T-helper 2 cell (primary cell): ENCODE data around the gene ORC4.

Experiments
- DNase-seq, 5 experiments: peaks; one replicate each; pipeline versions ENCODE4 v3.0.0 to v3.0.0-alpha.2; 2012 to 2022
- total RNA-seq, 2 donors: gene quantifications; one replicate each; lab custom pipeline; 2026; lab: John Stamatoyannopoulos, UW

ORC4 gene
- total RNA-seq: 21.8 to 33.3 reads per million in 2 donors

DNA sequence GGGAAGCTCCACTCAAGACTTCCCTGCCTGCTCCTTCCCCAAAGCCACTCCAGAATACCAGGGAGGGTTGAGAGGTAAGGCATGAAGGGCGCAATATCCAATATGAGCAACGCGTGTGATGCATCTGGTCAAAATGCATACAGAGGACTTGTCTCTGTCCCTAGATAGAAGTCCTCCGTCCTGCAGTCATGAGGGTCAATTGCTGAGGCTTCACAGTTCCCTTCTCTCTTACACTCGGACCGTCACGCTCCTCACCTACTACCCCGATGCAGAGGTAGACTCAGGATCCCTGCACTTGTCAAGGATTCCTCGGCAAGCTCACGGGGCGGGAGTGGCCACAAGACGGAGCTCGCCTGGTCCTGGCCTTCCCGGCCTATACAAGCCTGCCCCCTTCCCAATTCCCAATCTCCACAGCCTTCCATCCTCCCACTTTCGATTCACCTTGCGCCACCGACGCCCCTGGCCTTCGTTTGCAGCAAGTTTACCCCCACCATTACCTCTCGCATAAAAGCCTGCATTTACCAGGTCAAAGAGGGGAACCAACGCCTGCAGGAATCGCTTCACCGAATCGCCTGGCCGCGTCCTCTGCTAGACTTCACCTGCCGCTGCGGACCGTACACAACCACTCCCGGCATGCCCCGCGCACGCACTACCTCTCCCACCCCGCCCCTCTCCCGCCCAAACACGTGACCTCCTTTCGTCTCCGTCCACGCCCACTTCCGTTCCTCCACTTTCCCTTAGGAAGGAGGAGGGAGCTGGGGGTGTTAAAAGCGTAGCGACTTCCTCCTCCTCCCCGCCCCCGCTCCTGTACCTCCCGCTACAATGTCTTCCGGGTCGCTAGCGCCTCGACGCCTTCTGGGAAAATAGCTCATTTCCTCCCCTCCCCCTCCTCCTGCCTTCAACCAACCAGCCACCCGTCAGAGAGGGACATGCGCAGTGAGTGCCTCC is at the start of gene ORC4:
ORC4 (minus strand) TSS at position 627 of the 948 bp plus-strand sequence. CDS start 44,779 bp downstream, outside the sequence.
- peak; percentile 90 to 100 (median 96) for DNase-seq

DNA sequence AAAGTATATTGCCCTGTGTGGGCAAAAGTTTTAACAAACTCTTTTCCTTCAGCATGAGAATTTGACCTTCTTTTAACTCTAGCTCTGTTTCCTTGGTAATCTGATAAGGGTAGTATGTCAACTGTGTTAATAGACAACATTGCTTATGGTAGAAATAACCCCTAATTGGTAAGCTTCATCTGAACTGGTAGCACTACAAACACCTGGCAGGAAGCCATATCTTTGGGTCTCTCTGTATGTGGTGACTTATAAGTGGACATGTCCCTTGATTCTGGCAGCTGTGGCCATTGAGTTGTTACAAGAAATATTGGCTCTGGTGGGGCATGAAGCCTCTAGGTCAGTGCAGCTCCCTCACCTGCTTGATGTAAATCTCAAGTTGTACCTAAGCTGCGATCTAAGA is 47.3 kb upstream of the ORC4 start:
- peak in 1 of 5 experiments; percentile 47 for DNase-seq

DNA sequence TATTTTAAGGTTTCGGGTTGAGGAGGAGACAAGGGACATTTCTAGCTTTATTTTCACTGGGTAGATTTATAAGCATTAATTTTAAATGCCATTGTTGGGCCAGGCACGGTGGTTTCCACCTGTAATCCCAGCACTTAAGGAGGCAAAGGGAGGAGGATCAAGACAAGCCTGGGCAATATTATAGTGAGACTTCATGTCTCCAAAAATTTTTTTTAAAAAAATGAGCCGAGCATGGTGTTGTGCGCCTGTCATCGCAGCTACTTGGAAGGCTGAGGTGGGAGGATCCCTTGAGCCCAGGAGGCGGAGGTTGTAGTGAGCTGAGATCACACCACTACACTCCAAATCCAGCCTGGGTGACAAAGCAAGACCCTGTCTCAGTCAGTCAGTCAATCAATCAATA is 45.4 kb upstream of the ORC4 start:
- DNase-seq: no peak

DNA sequence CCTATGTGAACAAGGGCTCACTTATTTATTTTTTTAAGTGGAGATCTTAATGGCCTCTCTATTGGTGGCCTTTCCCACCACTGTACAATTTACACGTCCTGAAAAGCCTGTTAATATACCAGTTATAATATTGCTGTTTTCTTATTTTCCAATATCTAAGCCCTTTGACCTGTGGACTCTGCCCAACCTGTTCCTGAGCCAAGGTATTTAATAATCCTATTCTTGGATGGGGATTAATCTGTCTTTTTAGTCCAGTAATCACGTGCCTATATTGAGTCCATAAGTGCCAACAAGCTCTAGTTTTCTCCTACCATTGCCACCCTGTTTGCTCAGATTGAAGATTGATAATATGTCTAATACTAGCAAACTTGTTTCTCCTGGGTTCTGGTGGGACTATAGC is 43.1 kb upstream of the ORC4 start:
- DNase-seq: no peak

GRCh38 chr2:148058641-148059040 is 38.1 kb upstream of the ORC4 start:
- DNase-seq: no peak

DNA sequence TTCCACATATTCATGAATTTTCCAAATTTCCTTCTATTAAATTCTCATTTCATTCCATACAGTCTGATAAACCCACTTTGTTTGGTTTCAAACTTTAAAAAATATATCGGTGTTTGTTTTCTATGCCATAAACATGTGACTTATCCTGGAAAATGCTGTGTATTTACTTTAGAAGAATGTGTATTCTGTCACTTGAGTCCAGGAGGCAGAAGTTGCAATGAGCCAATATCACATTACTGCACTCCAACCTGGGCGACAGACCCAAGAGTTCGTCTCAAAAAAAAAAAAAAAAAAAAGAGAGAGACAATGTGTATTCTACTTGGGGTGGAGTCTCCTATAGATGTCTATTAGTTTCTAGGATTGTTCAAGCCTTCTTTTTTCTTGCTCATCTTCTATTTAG is 32.1 kb upstream of the ORC4 start:
- no peak for DNase-seq

GRCh38 chr2:148049284-148049683 is 28.7 kb upstream of the ORC4 start:
- no peak for DNase-seq

GRCh38 chr2:148048475-148049221 is 28.1 kb upstream of the ORC4 start:
- peak in 1 of 5 experiments; percentile 34 for DNase-seq

DNA sequence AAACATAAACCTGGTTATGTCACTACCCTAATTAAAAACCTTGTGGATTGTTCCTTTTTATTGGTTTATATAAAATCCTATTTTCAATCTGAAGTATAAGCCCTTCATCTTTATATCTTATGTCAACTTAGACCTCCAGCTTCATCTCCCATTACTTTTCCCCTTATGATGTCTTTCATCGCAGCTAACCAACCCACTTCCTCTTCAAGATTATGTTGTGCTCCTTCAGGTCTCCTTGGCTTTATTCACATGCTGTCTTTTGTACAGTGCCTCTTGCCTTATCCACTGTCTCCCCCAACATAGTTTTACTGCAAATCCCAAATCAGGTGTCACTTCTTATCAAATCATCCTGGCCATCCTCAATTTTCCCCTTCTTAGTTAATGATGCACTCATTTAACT is 26.3 kb upstream of the ORC4 start:
- DNase-seq: no peak

GRCh38 chr2:148044322-148044721 is 23.8 kb upstream of the ORC4 start:
- DNase-seq: no peak

- no peak for DNase-seq
These were observed 21.7 kb upstream of the ORC4 start for GRCh38 chr2:148042219-148042618.

- DNase-seq: no peak
These were observed 19.2 kb upstream of the ORC4 start for GRCh38 chr2:148039783-148040182.

DNA sequence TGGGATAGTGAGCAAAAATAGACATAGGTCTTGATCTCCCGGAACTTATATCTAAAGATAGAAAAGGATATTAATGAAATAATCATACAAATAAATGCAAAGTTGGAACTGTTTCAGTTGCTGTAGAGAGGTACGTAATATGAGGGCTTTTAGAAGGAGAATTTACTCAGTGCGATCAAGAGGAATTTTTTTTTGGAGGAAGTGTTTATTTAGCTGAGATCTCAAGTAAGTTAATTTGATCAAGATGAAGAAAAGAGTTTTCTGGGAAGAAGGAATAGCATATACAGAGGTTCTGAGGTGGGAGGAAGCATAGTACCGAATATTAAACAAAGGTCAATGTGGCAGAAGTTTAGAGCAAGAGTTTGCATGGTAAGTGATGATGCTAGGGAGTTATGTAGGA is 11.7 kb upstream of the ORC4 start:
- no peak for DNase-seq

GRCh38 chr2:148031152-148031551 is 10.6 kb upstream of the ORC4 start:
- no peak for DNase-seq

DNA sequence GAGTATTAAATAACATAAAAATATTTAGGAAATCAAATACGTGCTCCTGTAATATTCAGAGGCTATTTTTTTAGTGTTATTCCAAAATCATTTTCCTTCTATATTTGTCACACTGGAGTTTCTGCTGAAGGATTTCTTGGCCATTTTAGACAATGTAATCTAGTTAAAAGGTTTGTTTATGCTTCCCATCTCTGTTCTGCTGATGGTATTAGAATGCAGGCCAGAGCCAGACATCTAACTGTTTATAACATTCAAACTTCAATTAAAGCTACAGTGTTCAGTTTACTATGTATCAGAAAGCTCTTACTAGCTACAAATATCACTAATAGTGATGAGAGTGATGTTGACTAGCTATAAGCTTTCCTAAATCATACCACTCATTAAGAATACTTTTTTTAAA is 8.2 kb upstream of the ORC4 start:
- DNase-seq: no peak

- DNase-seq: no peak
These were observed 7.3 kb upstream of the ORC4 start for GRCh38 chr2:148027822-148028221.

DNA sequence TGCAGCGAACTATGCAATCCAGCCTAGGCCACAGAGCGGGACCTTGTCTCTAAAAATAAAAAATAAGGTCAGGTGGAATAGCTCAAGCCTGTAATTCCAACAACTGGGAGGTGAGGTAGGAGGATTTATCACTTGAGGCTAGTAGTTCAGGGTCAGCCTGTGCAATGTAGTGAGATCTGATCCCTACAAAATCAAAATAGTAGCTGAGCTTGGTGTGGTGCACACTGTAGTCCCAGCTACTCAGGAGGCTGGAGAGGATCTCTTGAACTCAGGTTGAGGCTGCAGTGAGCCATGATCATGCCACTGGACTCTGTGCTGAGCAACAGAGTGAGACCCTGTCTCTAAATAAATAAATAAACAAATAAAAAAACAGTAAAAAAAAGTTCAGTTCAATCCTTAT is 6.0 kb upstream of the ORC4 start:
- no peak for DNase-seq

- DNase-seq: peak in 1 of 5 experiments; percentile 54
These were observed 3.3 kb upstream of the ORC4 start for GRCh38 chr2:148023861-148024260.

GRCh38 chr2:148022882-148023281 is 2.3 kb upstream of the ORC4 start:
- DNase-seq: no peak

DNA sequence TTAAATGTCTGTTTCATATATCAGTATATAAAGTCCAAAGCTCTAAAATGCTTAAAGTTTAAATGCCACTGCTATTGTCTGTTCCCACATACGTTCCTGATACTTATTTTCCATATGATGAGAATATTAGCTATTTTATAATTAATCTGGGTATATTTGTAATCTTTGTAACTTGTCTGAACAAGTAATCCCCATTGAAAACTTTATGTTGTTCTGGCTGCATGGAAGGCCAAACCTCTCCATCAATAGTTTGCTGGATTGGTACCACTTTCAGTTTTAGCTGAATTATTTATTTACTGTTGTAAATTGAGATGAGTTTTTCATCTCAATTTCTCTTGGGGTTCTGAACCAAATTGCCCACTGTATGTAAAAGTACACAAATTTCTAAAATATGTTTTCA is 1.8 kb upstream of the ORC4 start:
- DNase-seq: peak in 1 of 5 experiments; percentile 17

GRCh38 chr2:148021886-148022285 is 1.3 kb upstream of the ORC4 start:
- DNase-seq: peak in 1 of 5 experiments; percentile 1

DNA sequence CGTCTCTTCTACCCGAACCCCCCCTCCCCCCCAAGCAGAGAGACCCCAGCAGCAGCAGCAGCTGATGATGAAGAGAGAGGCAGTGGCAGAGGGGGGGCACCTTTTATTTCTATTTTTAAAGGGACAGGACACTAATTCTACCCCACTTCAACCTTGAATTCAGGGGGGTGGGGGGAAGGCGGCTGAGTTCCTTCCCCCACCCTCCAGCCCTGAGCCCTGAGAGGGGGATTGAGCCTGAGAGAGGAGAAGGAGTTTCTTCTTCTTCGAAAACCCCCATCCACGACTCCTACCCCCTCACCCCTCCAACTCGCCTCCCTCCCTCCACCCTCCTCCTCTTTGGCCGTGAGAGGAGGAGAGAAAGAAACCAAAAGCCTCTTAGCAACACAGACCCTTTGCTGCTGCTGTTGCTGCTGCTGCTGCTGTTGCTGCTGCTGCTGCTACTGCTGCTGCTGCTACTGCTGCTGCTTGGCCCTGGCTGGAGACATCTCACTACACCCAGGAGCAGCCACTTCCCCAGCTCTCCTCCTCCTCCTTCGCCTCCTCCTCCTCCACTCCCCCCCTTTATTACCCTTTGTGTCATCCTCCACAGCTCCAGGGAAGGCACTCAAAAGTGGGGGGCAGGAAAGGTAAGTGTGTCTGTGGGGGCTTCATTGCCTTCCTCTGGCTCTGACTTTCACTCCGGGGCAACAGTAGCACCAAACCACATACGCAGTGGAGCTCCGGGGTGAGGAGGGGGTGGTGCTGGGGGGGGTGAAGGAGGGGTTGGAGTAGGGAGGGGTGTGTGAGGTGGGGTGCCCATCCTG is 723 bp upstream of the ORC4 start, which contains the start of gene MBD5:
MBD5 (plus strand) TSS at position 33 of the 803 bp plus-strand sequence.
- DNase-seq: peak; percentile 27 to 84 (median 49)

- no peak for DNase-seq
These were observed 5.9 kb downstream of the ORC4 start for GRCh38 chr2:148014616-148015015.
